Vagina (tissue), 2 donors: ENCODE measurements around the gene SHMT1.

Source experiments
- CTCF ChIP-seq, 3 experiments: fragments of 450-650 bp in 2 of 3; fragments of 200-600 bp in 1 of 3; sonication (generic) in 1 of 3; IDR thresholded peaks; one replicate each; pipeline ENCODE4 v1.5.1; 2017 to 2019; ENCODE audit warnings: antibody characterized with exemption in 3 of 3, mild to moderate bottlenecking in 2 of 3, moderate library complexity in 2 of 3
- POLR2A ChIP-seq, 2 donors: fragments of 450-650 bp; IDR thresholded peaks; one replicate each; pipeline ENCODE4 v1.6.1; 2017; ENCODE audit warnings: antibody characterized with exemption in 2 of 2, mild to moderate bottlenecking in 2 of 2, moderate library complexity in 2 of 2
- POLR2AphosphoS5 ChIP-seq, 2 donors: sonication (generic); formaldehyde crosslinking; IDR thresholded peaks; one replicate each; pipeline ENCODE4 v1.9.0; 2017; ENCODE audit warnings: antibody characterized with exemption in 2 of 2, mild to moderate bottlenecking in 2 of 2, low read depth in 1 of 2; ENCODE audit not compliant: insufficient read depth in 1 of 2

GRCh38 chr17:18319604-18320256 lies 43.6 kb downstream of the SHMT1 start:
- no peak for TF ChIP-seq POLR2A (IDR thresholded peaks at IDR 0.05)
- TF ChIP-seq CTCF (IDR thresholded peaks at IDR 0.05): peak in 1 of 3 experiments; percentile 23
- no peak for TF ChIP-seq POLR2AphosphoS5 (IDR thresholded peaks at IDR 0.05; ENCODE audit: insufficient read depth in 1 of 2, low read depth in 1 of 2)
